ENCODE data around the gene BLACAT1.
"Not testable (repeated sequence)": the region's sequence is repeated elsewhere in the genome, so short reads cannot be mapped to it uniquely, and the experiment has no call there.

The BLACAT1 gene

DNA sequence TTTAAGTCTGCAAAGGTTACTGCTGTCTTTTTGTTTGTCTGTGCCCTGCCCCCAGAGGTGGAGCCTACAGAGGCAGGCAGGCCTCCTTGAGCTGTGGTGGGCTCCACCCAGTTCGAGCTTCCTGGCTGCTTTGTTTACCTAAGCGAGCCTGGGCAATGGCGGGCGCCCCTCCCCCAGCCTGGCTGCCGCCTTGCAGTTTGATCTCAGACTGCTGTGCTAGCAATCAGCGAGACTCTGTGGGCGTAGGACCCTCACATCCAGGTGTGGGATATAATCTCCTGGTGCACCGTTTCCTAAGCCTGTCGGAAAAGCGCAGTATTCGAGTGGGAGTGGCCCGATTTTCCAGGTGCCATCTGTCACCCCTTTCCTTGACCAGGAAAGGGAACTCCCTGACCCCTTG, 49.6 kb downstream of the BLACAT1 start:
- DNase-seq, result not testable (repeated sequence)

All from COR-L47 (cell line).